Naive thymus-derived CD8-positive, alpha-beta T cell (primary cell): ENCODE results near the gene APLF. TPM values are rescaled to one million over a fixed set of nuclear protein-coding genes. Genes with fewer than 3 reads are reported as not detected.

Experiments
- ATAC-seq, 2 donors: fragments of 150-1000 bp; cut with Tn5 transposase in 1 of 2; sonication (Bioruptor Pico), chemical (Tn5 transposase) in 1 of 2; 1 replicate in 1 of 2; 2 replicates in 1 of 2; pipeline ENCODE4 v1.10.0; 2021; ENCODE audit warnings: mild to moderate bottlenecking in 2 of 2, moderate library complexity in 2 of 2
- POLR2A ChIA-PET: fragments of 350-600 bp; sonication (Branson Sonifier 250); formaldehyde crosslinking; loops from one replicate; lab custom pipeline; 2021; ENCODE audit warnings: antibody characterized with exemption; lab: Charles Lee
- DNase-seq, 10 donors: peaks; one replicate each; pipeline versions ENCODE4 v3.0.0 to v3.0.0-alpha.2; 2020 to 2022
- H3K27ac Mint-ChIP-seq, 10 donors: one replicate each; pipeline ENCODE4 v1.8.0; 2020 to 2022; ENCODE audit warnings: mild to moderate bottlenecking in 10 of 10, mixed read lengths in 10 of 10, moderate library complexity in 4 of 10, inconsistent platforms in 1 of 10
- H3K27me3 Mint-ChIP-seq, 5 donors: one replicate each; pipeline ENCODE4 v1.8.0; 2021 to 2022; ENCODE audit warnings: mixed read lengths in 5 of 5
- H3K36me3 Mint-ChIP-seq, 3 donors: one replicate each; pipeline ENCODE4 v1.8.0; 2020 to 2022; ENCODE audit warnings: mixed read lengths in 3 of 3, mild to moderate bottlenecking in 2 of 3, inconsistent platforms in 1 of 3
- H3K4me1 Mint-ChIP-seq, 4 donors: one replicate each; pipeline ENCODE4 v1.8.0; 2021 to 2022; ENCODE audit warnings: mixed read lengths in 4 of 4
- H3K4me3 Mint-ChIP-seq, 10 donors: one replicate each; pipeline ENCODE4 v1.8.0; 2020 to 2022; ENCODE audit warnings: mild to moderate bottlenecking in 10 of 10, mixed read lengths in 10 of 10, moderate library complexity in 6 of 10, inconsistent platforms in 1 of 10
- H3K9me3 Mint-ChIP-seq, 9 donors: one replicate each; pipeline ENCODE4 v1.8.0; 2020 to 2022; ENCODE audit warnings: mixed read lengths in 9 of 9, mild to moderate bottlenecking in 3 of 9, inconsistent platforms in 1 of 9, moderate library complexity in 1 of 9
- polyA plus RNA-seq, 3 donors: library from polyadenylated mRNA; unstranded; fragments of 300-500 nt; fragmentation: Illumina TruSeq; gene quantifications; one replicate each; pipeline ENCODE4 v1.2.3, GENCODE V29; 2021
- total RNA-seq, 8 experiments: library from RNA in 2 of 8; stranded (reverse) in 2 of 8; gene quantifications; one replicate each; pipeline ENCODE4 v1.2.3 and lab custom pipeline; 2021 to 2026

The APLF gene
- total and polyA plus RNA-seq, 5 experiments from 2014 or later = 1.4 to 9.7 (median 1.6) TPM

DNA sequence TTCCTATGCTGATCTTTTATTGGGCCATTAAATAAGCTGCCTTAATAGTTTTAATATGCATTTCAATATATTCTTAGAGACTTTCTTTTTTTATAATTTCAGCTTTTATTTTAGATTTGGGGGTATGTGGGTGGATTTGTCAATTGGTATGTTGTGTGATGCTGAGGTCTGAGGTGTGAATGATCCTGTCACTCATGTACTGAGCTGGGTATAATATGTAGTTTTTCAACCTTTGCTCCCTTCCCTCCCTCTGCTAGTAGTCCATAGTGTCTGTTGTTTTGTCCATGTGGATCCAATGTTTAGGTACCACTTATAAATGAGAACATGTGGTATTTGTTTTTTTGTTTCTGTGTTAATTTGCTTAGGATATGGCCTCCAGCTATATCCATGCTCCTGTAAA is 140.5 kb downstream of the APLF start:
- POLR2A ChIA-PET = no interaction called here
- no peak for ATAC-seq

DNA sequence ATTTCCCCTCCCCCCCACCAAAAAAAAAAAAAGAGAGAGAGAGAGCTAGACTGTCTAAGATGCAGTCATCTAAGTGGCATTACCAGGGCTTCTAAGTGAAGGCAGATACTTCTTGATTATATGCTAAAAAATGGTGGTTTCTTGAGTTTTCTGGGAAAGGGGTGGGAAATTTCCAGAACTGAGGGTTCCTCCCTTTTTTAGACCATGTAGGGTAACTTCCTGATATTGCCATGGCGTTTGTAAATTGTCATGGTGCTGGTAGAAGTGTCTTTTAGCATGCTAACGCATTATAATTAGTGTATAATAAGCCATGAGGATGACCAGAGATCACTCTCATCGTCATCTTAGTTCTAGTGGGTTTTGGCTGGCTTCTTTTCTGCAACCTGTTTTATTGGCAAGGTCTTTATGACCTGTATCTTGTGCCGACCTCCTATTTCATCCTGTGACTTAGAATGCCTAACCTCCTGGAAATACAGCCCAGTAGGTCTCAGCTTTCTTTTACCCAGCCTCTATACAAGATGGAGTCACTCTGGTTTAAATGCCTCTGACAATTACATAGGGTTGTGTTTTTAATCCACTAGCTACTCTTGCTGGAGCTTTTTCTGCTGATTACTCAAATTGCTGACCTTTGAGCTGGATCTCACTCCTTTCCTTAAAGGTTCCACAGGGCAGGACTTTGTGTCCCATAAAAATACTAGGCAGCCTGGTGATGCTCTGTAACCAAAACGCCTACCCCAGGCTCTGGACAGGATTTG is 145.6 kb downstream of the APLF start:
- Mint-ChIP-seq H3K36me3 (peaks cover 0 to 25% (median 20%) of the 10 kb centered on the region in 3 donors), H3K27ac (no peak overlapping the region), H3K27me3 (peaks cover 0 to 2% (median 0%) of the 10 kb centered on the region in 5 donors), H3K4me3 (no peak overlapping the region), H3K4me1 (no peaks in the 10 kb centered on the region), H3K9me3 (peaks cover 0 to 34% (median 14%) of the 10 kb centered on the region in 9 donors)
- no peak for DNase-seq
- ATAC-seq = no peak
- POLR2A ChIA-PET = no interaction called here

More for the DNA sequence above, 140.5 kb downstream of the APLF start:
- H3K27ac Mint-ChIP-seq = no peak overlapping the region
- peaks cover 0 to 7% (median 0%) of the 10 kb centered on the region in 4 donors for H3K4me1 Mint-ChIP-seq
- DNase-seq = no peak
- H3K4me3 Mint-ChIP-seq = no peak overlapping the region
- H3K9me3 Mint-ChIP-seq = peaks cover 0 to 39% (median 16%) of the 10 kb centered on the region in 9 donors
- H3K36me3 Mint-ChIP-seq = peaks cover 0 to 28% (median 20%) of the 10 kb centered on the region in 3 donors
- peaks cover 0 to 2% (median 0%) of the 10 kb centered on the region in 5 donors for H3K27me3 Mint-ChIP-seq

DNA sequence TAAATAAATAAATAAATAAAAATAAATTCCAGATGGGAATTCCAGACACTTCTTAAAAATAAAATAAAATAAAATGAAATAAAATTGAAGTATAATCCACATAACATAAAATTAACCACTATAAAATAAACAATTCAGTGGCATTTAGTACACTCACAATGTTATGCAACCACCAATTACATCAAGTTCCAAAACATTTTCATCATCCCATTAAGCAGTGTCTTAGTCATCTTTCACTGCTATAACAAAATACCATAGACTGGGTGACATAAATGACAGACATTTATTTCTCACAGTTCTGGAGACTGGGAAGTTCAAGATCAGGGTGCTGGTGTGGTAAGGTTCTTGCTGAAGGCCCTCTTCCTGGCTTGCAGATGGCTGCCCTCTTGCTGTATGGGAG is 153.4 kb downstream of the APLF start:
- POLR2A ChIA-PET = no interaction called here
- Mint-ChIP-seq H3K9me3 (peaks cover 0 to 55% (median 12%) of the 10 kb centered on the region in 9 donors), H3K27ac (no peak overlapping the region), H3K36me3 (peaks cover 0 to 26% (median 14%) of the 10 kb centered on the region in 3 donors), H3K4me1 (peaks cover 0 to 2% (median 0%) of the 10 kb centered on the region in 4 donors), H3K4me3 (no peak overlapping the region), H3K27me3 (no peaks in the 10 kb centered on the region)
- no peak for DNase-seq
- no peak for ATAC-seq

DNA sequence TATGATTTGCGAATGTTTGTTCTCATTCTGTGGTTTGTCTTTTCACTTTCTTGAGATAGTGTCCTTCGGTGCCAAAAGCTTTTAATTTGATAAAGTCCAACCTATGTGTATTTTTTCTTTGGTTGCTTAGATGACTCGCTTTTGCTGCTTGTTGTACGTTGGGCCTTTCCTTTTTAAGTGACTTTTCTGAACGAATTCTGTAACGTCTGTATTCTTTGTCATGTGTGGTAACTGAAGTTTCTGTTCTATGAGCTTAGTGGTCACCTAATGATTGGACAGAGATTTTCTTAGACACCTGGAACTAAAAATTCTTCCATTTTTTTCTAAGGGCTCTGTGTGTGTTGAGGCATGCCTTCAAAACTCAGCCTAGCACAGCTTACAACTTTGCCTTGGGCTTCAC is 156.4 kb downstream of the APLF start:
- no peak for DNase-seq
- POLR2A ChIA-PET = no interaction called here
- Mint-ChIP-seq H3K27me3 (peaks cover 0 to 7% (median 0%) of the 10 kb centered on the region in 5 donors), H3K4me1 (peaks cover 0 to 2% (median 0%) of the 10 kb centered on the region in 4 donors), H3K9me3 (peaks cover 0 to 52% (median 12%) of the 10 kb centered on the region in 9 donors), H3K36me3 (peaks cover 0 to 31% (median 14%) of the 10 kb centered on the region in 3 donors), H3K27ac (no peak overlapping the region), H3K4me3 (no peak overlapping the region)
- ATAC-seq = no peak

DNA sequence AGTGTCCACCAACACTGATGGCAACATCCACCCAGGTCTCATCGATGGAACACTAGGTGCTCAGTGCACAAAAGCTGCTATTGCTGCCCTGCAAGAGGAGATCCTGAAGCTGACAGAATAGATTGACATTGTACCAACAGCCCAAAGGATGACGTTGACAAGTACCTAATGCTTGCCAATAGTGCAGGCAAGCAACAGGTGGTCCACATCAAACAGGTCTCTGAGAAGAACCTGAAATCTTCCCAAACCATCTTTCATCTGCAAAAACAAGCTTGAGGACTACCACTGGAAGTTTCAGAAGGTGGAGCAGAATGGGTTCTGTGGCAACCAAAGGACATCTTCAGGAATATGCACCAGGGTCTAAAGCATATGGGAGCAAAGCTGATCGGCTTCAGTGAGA is 160.2 kb downstream of the APLF start:
- Mint-ChIP-seq H3K36me3 (peaks cover 0 to 26% (median 8%) of the 10 kb centered on the region in 3 donors), H3K9me3 (peaks cover 0 to 40% (median 8%) of the 10 kb centered on the region in 9 donors), H3K27me3 (peaks cover 0 to 9% (median 3%) of the 10 kb centered on the region in 5 donors), H3K4me1 (no peaks in the 10 kb centered on the region), H3K4me3 (no peak overlapping the region), H3K27ac (no peak overlapping the region)
- DNase-seq (no peak), ATAC-seq (no peak)
- POLR2A ChIA-PET = no interaction called here

Other genes starting within 250 kb of the APLF start
- gene PPP3R1, start 215.1 kb upstream of the APLF start, total RNA-seq = 10 to 100 TPM; 72.5 to 76.3 TPM
- gene PPP3R1, start 215.1 kb upstream of the APLF start, polyA plus RNA-seq = 1 to 10 TPM; 3.4 to 4.3 (median 3.9) TPM
- gene CNRIP1, start 147.6 kb upstream of the APLF start, total RNA-seq = not detected
- not detected for gene CNRIP1, start 147.6 kb upstream of the APLF start, polyA plus RNA-seq
- 1 to 10 TPM; 3.9 TPM for gene PLEK, start 102.3 kb upstream of the APLF start, total RNA-seq
- gene PLEK, start 102.3 kb upstream of the APLF start, polyA plus RNA-seq = 100 to 1,000 TPM in 1 of 3 donors, 1 to 10 TPM in 2; 2.6 to 148 (median 3.0) TPM
- 1 to 10 TPM; 4.8 to 5.6 TPM for gene FBXO48, start 291 bp upstream of the APLF start, total RNA-seq
- under 1 TPM; 0.19 to 0.69 (median 0.36) TPM for gene FBXO48, start 291 bp upstream of the APLF start, polyA plus RNA-seq
- not detected for gene PROKR1, start 176.0 kb downstream of the APLF start, total RNA-seq
- not detected for gene PROKR1, start 176.0 kb downstream of the APLF start, polyA plus RNA-seq